DOHH2 (cell line): ENCODE results near the gene PTPN2.

Experiments
- H3F3A ChIP-seq: fragments of 200-600 bp; sonication (generic), shearing (Covaris generic); 2 replicates; pipeline ENCODE4 v1.6.0; 2016; ENCODE audit warnings: antibody characterized with exemption, mild to moderate bottlenecking; ENCODE audit not compliant: control insufficient read depth, insufficient read depth
- H3K27ac ChIP-seq: fragments of 200-600 bp; sonication (generic); 2 replicates; pipeline ENCODE4 v1.5.1; 2014; ENCODE audit warnings: low read depth, mild to moderate bottlenecking, low read length, moderate library complexity
- H3K27me3 ChIP-seq: fragments of 200-600 bp; sonication (generic); 2 replicates; pipeline ENCODE4 v1.6.1; 2014; ENCODE audit warnings: mild to moderate bottlenecking, low read length, mixed read lengths; ENCODE audit not compliant: control insufficient read depth
- H3K36me3 ChIP-seq: fragments of 200-600 bp; sonication (generic); 2 replicates; pipeline ENCODE4 v1.6.1; 2014; ENCODE audit warnings: mild to moderate bottlenecking, low read length, moderate library complexity, mixed read lengths; ENCODE audit not compliant: control insufficient read depth
- H3K4me1 ChIP-seq: fragments of 200-600 bp; sonication (generic); 2 replicates; pipeline ENCODE4 v1.6.1; 2014; ENCODE audit warnings: mild to moderate bottlenecking, low read length, mixed read lengths; ENCODE audit not compliant: control insufficient read depth
- H3K4me2 ChIP-seq: fragments of 200-600 bp; sonication (generic); 2 replicates; pipeline ENCODE4 v1.6.0; 2014; ENCODE audit warnings: mild to moderate bottlenecking, low read length, moderate library complexity
- H3K4me3 ChIP-seq: fragments of 200-600 bp; sonication (generic); 2 replicates; pipeline ENCODE4 v1.5.1; 2014; ENCODE audit warnings: mild to moderate bottlenecking, low read length, mixed read lengths
- H3K79me2 ChIP-seq: fragments of 200-600 bp; sonication (generic); 2 replicates; pipeline ENCODE4 v1.6.1; 2014; ENCODE audit warnings: mild to moderate bottlenecking, low read length, mixed read lengths; ENCODE audit not compliant: control insufficient read depth
- H3K9me2 ChIP-seq: fragments of 200-600 bp; sonication (generic); replicated peaks from 2 replicates; pipeline ENCODE4 v1.6.1; 2014; ENCODE audit warnings: mild to moderate bottlenecking, low read length, mixed read lengths; ENCODE audit not compliant: control insufficient read depth
- H3K9me3 ChIP-seq: fragments of 200-600 bp; sonication (generic); 2 replicates; pipeline ENCODE4 v1.6.1; 2014; ENCODE audit warnings: antibody characterized with exemption, low read length, mixed read lengths; ENCODE audit not compliant: control insufficient read depth, insufficient read depth
- H4K20me1 ChIP-seq: fragments of 200-600 bp; sonication (generic); 2 replicates; pipeline ENCODE4 v1.6.0; 2014; ENCODE audit warnings: low read depth, mild to moderate bottlenecking, antibody characterized with exemption, low read length, moderate library complexity; ENCODE audit not compliant: control insufficient read depth, insufficient read depth
- EZH2phosphoT487 ChIP-seq: fragments of 200-600 bp; sonication (generic); IDR thresholded peaks from 2 replicates; pipeline ENCODE4 v1.6.1; 2017; ENCODE audit warnings: borderline replicate concordance, mild to moderate bottlenecking, antibody characterized with exemption, low read length, moderate library complexity, mixed read lengths
- TF ChIP-seq, protein P1 (sequence below): fragments of 200-600 bp; sonication (generic); IDR thresholded peaks from one replicate; pipeline ENCODE4 v1.5.1; 2014; ENCODE audit warnings: antibody characterized with exemption, mild to moderate bottlenecking, low read depth, low read length; ENCODE audit not compliant: poor library complexity, severe bottlenecking

Gene PTPN2

DNA sequence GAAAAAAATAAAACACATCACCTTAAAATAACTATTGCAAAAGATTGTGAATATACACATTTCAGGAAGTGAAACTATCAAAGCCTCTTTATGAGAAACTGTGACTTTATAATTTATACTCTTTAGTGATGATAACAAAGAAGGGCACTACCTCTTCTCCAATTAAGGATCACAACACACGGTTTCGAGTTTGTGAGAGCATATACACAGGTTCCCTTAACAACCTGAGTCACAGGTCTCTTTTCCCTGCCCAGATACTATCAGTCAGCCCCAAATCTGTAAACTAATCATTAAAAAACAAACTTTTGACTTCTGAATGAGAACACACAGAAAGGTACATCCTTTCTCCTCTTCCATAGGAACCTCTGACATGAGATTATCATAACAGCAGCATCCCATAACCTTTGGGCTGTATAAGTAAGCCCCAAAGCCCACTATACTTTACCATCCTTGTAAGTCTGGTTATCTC is 44.9 kb downstream of the PTPN2 start:
- Histone ChIP-seq H3K9me2 (no peaks in the 10 kb centered on the region), H4K20me1 (peaks cover 20% of the 10 kb centered on the region), H3K4me1 (peaks cover 35% of the 10 kb centered on the region), H3K79me2 (peaks cover 39% of the 10 kb centered on the region), H3K4me2 (peak overlapping the region; percentile 88), H3F3A (peaks cover 11% of the 10 kb centered on the region), H3K27ac (peak overlapping the region; percentile 58), H3K36me3 (0 out of 2 replicates have a peak, but pooled peaks cover 9% of the 10 kb centered on the region), H3K27me3 (no peaks in the 10 kb centered on the region), H3K4me3 (peak overlapping the region; percentile 63), H3K9me3 (no peaks in the 10 kb centered on the region)
- no peak for TF ChIP-seq EZH2phosphoT487
- TF ChIP-seq, protein P1, sequence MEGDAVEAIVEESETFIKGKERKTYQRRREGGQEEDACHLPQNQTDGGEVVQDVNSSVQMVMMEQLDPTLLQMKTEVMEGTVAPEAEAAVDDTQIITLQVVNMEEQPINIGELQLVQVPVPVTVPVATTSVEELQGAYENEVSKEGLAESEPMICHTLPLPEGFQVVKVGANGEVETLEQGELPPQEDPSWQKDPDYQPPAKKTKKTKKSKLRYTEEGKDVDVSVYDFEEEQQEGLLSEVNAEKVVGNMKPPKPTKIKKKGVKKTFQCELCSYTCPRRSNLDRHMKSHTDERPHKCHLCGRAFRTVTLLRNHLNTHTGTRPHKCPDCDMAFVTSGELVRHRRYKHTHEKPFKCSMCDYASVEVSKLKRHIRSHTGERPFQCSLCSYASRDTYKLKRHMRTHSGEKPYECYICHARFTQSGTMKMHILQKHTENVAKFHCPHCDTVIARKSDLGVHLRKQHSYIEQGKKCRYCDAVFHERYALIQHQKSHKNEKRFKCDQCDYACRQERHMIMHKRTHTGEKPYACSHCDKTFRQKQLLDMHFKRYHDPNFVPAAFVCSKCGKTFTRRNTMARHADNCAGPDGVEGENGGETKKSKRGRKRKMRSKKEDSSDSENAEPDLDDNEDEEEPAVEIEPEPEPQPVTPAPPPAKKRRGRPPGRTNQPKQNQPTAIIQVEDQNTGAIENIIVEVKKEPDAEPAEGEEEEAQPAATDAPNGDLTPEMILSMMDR = no peak

DNA sequence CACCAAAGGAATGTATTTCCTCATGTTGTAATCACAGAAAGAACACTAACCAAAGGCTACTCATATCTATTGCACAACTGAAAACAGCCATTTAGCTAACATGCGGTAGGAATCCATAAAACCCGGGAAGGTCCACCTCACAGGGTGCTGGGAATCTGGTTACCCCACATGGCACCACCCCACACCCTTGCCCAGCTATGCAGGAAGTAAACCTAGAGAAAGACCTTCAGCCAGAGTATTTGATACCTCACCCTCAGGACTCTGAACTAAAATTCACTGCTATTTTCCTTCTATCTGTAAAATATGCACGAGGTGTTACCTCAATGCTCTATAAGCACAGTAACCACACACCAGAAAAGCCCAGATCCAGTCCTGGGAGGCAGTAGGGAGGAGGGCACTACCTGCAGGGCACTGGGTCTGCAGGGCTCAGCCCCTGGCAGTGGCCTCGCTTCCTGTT is 45.8 kb downstream of the PTPN2 start:
- peaks cover 30% of the 10 kb centered on the region for H3K79me2 ChIP-seq
- peak overlapping the region; percentile 14; the same call in 1 of the 2 replicates for H3K4me3 ChIP-seq
- H3K9me2 ChIP-seq = no peaks in the 10 kb centered on the region
- TF ChIP-seq, protein P1 = no peak
- TF ChIP-seq EZH2phosphoT487 = no peak
- peaks cover 20% of the 10 kb centered on the region for H4K20me1 ChIP-seq
- H3K4me2 ChIP-seq = peak overlapping the region; percentile 36
- H3K27ac ChIP-seq = no peak overlapping the region
- no peaks in the 10 kb centered on the region for H3K9me3 ChIP-seq
- 0 out of 2 replicates have a peak, but pooled peaks cover 9% of the 10 kb centered on the region for H3K36me3 ChIP-seq
- peaks cover 35% of the 10 kb centered on the region for H3K4me1 ChIP-seq
- peaks cover 11% of the 10 kb centered on the region for H3F3A ChIP-seq
- H3K27me3 ChIP-seq = no peaks in the 10 kb centered on the region

DNA sequence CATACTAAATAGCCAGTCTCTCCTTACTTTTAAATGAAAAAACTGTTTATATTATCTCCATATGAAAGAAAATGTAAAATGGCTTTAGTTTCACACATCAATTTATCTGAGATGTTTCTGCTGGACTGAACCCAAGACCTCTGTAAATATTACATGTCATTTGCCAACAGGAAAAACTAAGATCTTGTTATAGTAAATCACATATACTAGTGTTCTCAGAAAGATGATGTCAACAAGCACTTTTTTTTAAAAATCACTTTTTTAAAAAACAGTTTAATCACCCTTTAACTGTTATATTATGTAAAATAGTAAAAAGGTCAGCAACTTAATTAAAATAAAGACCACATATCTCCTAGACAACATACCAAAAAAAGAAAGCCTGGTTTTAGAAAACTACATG is 46.3 kb downstream of the PTPN2 start:
- Histone ChIP-seq H3K4me1 (peaks cover 35% of the 10 kb centered on the region), H3K9me2 (no peaks in the 10 kb centered on the region), H3K9me3 (no peaks in the 10 kb centered on the region), H3K27me3 (no peaks in the 10 kb centered on the region), H3K79me2 (peaks cover 30% of the 10 kb centered on the region), H3K4me2 (no peak overlapping the region), H3K36me3 (0 out of 2 replicates have a peak, but pooled peaks cover 9% of the 10 kb centered on the region), H3F3A (peaks cover 11% of the 10 kb centered on the region), H3K27ac (no peak overlapping the region), H3K4me3 (no peak overlapping the region), H4K20me1 (peaks cover 20% of the 10 kb centered on the region)
- TF ChIP-seq EZH2phosphoT487 = no peak
- TF ChIP-seq, protein P1 = no peak
